CD4-positive, alpha-beta memory T cell (primary cell): ENCODE data around the gene KIF5B. TPM values are rescaled to one million over a fixed set of nuclear protein-coding genes. Genes with fewer than 3 reads are reported as not detected.
"Not testable (repeated sequence)": the region's sequence is repeated elsewhere in the genome, so short reads cannot be mapped to it uniquely, and the experiment has no call there.

Experiments
- CTCF ChIA-PET: fragments of 350-600 bp; sonication (Branson Sonifier 250); formaldehyde crosslinking; loops from one replicate; lab custom pipeline; 2021; ENCODE audit warnings: inconsistent platforms; ENCODE audit not compliant: partially characterized antibody; lab: Charles Lee
- POLR2A ChIA-PET: fragments of 350-600 bp; sonication (Branson Sonifier 250); formaldehyde crosslinking; loops from one replicate; lab custom pipeline; 2021; ENCODE audit not compliant: partially characterized antibody; lab: Charles Lee
- DNase-seq, 5 donors: peaks; one replicate each; pipeline versions ENCODE4 v3.0.0 to v3.0.0-alpha.2; 2020 to 2022; ENCODE audit warnings: mixed read lengths in 1 of 5
- H3K27ac ChIP-seq: one replicate; pipeline ENCODE4 v1.7.0; 2013; ENCODE audit warnings: low read depth, low read length
- H3K27me3 ChIP-seq: 2 replicates; pipeline ENCODE4 v1.7.0; 2013; ENCODE audit warnings: mild to moderate bottlenecking, low read length, moderate library complexity; ENCODE audit not compliant: insufficient read depth
- H3K36me3 ChIP-seq: 2 replicates; pipeline ENCODE4 v1.7.0; 2013; ENCODE audit warnings: mild to moderate bottlenecking, low read length, moderate library complexity; ENCODE audit not compliant: insufficient read depth
- H3K4me1 ChIP-seq: 2 replicates; pipeline ENCODE4 v1.7.0; 2013; ENCODE audit warnings: mild to moderate bottlenecking, low read length, moderate library complexity; ENCODE audit not compliant: insufficient read depth
- H3K4me3 ChIP-seq, 2 donors: one replicate each; pipeline ENCODE4 v1.7.0; 2013; ENCODE audit warnings: low read length in 2 of 2, mild to moderate bottlenecking in 1 of 2
- H3K9me3 ChIP-seq, 2 donors: one replicate each; pipeline ENCODE4 v1.7.0; 2013; ENCODE audit warnings: low read length in 2 of 2, control low read depth in 1 of 2; ENCODE audit not compliant: control insufficient read depth in 1 of 2
- H3K27ac Mint-ChIP-seq, 7 donors: one replicate each; pipeline ENCODE4 v1.8.0; 2020 to 2021; ENCODE audit warnings: mixed read lengths in 7 of 7, mild to moderate bottlenecking in 6 of 7, inconsistent platforms in 3 of 7, moderate library complexity in 3 of 7
- H3K27me3 Mint-ChIP-seq, 2 donors: one replicate each; pipeline ENCODE4 v1.8.0; 2020 to 2021; ENCODE audit warnings: mixed read lengths in 2 of 2
- H3K36me3 Mint-ChIP-seq, 2 donors: one replicate each; pipeline ENCODE4 v1.8.0; 2020 to 2021; ENCODE audit warnings: mixed read lengths in 2 of 2, inconsistent platforms in 1 of 2, mild to moderate bottlenecking in 1 of 2
- H3K4me1 Mint-ChIP-seq, 4 donors: one replicate each; pipeline ENCODE4 v1.8.0; 2020 to 2021; ENCODE audit warnings: mixed read lengths in 4 of 4, mild to moderate bottlenecking in 1 of 4
- H3K4me3 Mint-ChIP-seq, 8 donors: one replicate each; pipeline ENCODE4 v1.8.0; 2020 to 2021; ENCODE audit warnings: mixed read lengths in 8 of 8, mild to moderate bottlenecking in 7 of 8, moderate library complexity in 6 of 8, inconsistent platforms in 3 of 8
- H3K9me3 Mint-ChIP-seq, 8 donors: one replicate each; pipeline ENCODE4 v1.8.0; 2020 to 2021; ENCODE audit warnings: mixed read lengths in 8 of 8, mild to moderate bottlenecking in 5 of 8, inconsistent platforms in 3 of 8, moderate library complexity in 1 of 8
- intact Hi-C: fragments of 100-400 bp; cut with micrococcal nuclease; formaldehyde crosslinking; loops from one replicate; pipeline ENCODE4 v1.15.1; 2023
- polyA plus RNA-seq, 2 donors: library from polyadenylated mRNA; unstranded; fragments of 300-500 nt; fragmentation: Illumina TruSeq; gene quantifications; one replicate each; pipeline ENCODE4 v1.2.3, GENCODE V29; 2021
- total RNA-seq, 2 experiments: library from RNA; stranded (reverse); gene quantifications; one replicate each; pipeline ENCODE4 v1.2.3, GENCODE V29; 2021

Gene KIF5B
- 10 to 100 TPM; 54.8 to 55.6 TPM for total RNA-seq
- polyA plus RNA-seq = 10 to 100 TPM; 23.4 to 29.6 TPM

- CTCF ChIA-PET = no interaction called here
- intact Hi-C loops = loop anchor here (1.0 to 10.0 kb wide), 7 partner anchors 126 to 1349 kb away; partner anchors contain the start of genes CCDC7 and EPC1
- peak; percentile 81 to 92 (median 88) for DNase-seq
- Mint-ChIP-seq H3K27ac (peak within 1 kb of the TSS; percentile 94 to 97 (median 95)), H3K4me3 (peak within 1 kb of the TSS; percentile 95 to 99 (median 98)), H3K9me3 (no peaks in the 10 kb centered on the region), H3K27me3 (no peaks in the 10 kb centered on the region), H3K4me1 (peaks cover 27 to 50% (median 41%) of the 10 kb centered on the region in 4 donors), H3K36me3 (peaks cover 0 to 26% of the 10 kb centered on the region in 2 donors)
- peaks cover 45% of the 10 kb centered on the region for H3K4me1 ChIP-seq
- no peaks in the 10 kb centered on the region for H3K36me3 ChIP-seq
- H3K4me3 ChIP-seq = peak within 1 kb of the TSS; percentile 88 to 93
- no peaks in the 10 kb centered on the region for H3K9me3 ChIP-seq
- POLR2A ChIA-PET = interaction anchor here (0.8 to 1.9 kb wide), 8 partner anchors 9 to 1083 kb away, joined by 3 to 5 read pairs (median 3); partner anchors contain the start of gene EPC1
- H3K27ac ChIP-seq = peak within 1 kb of the TSS; percentile 81
- H3K27me3 ChIP-seq = no peaks in the 10 kb centered on the region
Measured at GRCh38 chr10:32056136-32057035, at the start of gene KIF5B. Gene KIF5B, minus strand, starts transcription at chr10:32056425. Its CDS starts 452 bp downstream, at chr10:32055973.

- no peak overlapping the region for H3K27ac ChIP-seq
- no peaks in the 10 kb centered on the region for H3K9me3 ChIP-seq
- Mint-ChIP-seq H3K9me3 (no peaks in the 10 kb centered on the region), H3K4me3 (no peak overlapping the region), H3K4me1 (no peaks in the 10 kb centered on the region), H3K27ac (no peak overlapping the region), H3K27me3 (peaks cover 4 to 5% of the 10 kb centered on the region in 2 donors), H3K36me3 (no peaks in the 10 kb centered on the region)
- POLR2A ChIA-PET = no interaction called here
- CTCF ChIA-PET = no interaction called here
- intact Hi-C loops = no loop called here
- H3K4me1 ChIP-seq = no peaks in the 10 kb centered on the region
- H3K36me3 ChIP-seq = no peaks in the 10 kb centered on the region
- no peak for DNase-seq
- H3K27me3 ChIP-seq = no peaks in the 10 kb centered on the region
- no peak overlapping the region for H3K4me3 ChIP-seq
Measured at GRCh38 chr10:32105782-32106382, 49.7 kb upstream of the KIF5B start.

- H3K27ac Mint-ChIP-seq = no peak overlapping the region
- ChIA-PET POLR2A (no interaction called here), CTCF (no interaction called here)
Measured at GRCh38 chr10:32104622-32105509, 48.6 kb upstream of the KIF5B start.

GRCh38 chr10:32104181-32104580 lies 48.0 kb upstream of the KIF5B start:
- Histone ChIP-seq H3K27ac (no peak overlapping the region), H3K9me3 (no peaks in the 10 kb centered on the region), H3K4me3 (no peak overlapping the region), H3K4me1 (no peaks in the 10 kb centered on the region), H3K36me3 (no peaks in the 10 kb centered on the region), H3K27me3 (no peaks in the 10 kb centered on the region)
- no peaks in the 10 kb centered on the region for H3K4me1 Mint-ChIP-seq
- ChIA-PET POLR2A (no interaction called here), CTCF (no interaction called here)
- H3K9me3 Mint-ChIP-seq = peaks cover 0 to 3% (median under 1%) of the 10 kb centered on the region in 8 donors
- H3K27ac Mint-ChIP-seq = no peak overlapping the region
- intact Hi-C loops = no loop called here
- H3K4me3 Mint-ChIP-seq = no peak overlapping the region
- H3K27me3 Mint-ChIP-seq = peaks cover 5% of the 10 kb centered on the region in 2 donors
- no peaks in the 10 kb centered on the region for H3K36me3 Mint-ChIP-seq
- no peak for DNase-seq

More at GRCh38 chr10:32104622-32105509, 48.6 kb upstream of the KIF5B start:
- H3K9me3 Mint-ChIP-seq = no peaks in the 10 kb centered on the region
- no peaks in the 10 kb centered on the region for H3K36me3 Mint-ChIP-seq
- H3K9me3 ChIP-seq = no peaks in the 10 kb centered on the region
- H3K4me1 Mint-ChIP-seq = no peaks in the 10 kb centered on the region
- no peaks in the 10 kb centered on the region for H3K27me3 ChIP-seq
- no peak for DNase-seq
- H3K36me3 ChIP-seq = no peaks in the 10 kb centered on the region
- H3K4me3 Mint-ChIP-seq = peak overlapping the region in 1 of 8 donors; percentile 32
- H3K4me3 ChIP-seq = no peak overlapping the region
- intact Hi-C loops = no loop called here
- no peaks in the 10 kb centered on the region for H3K4me1 ChIP-seq
- peaks cover 5% of the 10 kb centered on the region in 2 donors for H3K27me3 Mint-ChIP-seq
- H3K27ac ChIP-seq = no peak overlapping the region

GRCh38 chr10:32103721-32104120 lies 47.5 kb upstream of the KIF5B start:
- H3K9me3 Mint-ChIP-seq = peaks cover 0 to 7% (median 6%) of the 10 kb centered on the region in 8 donors
- Histone ChIP-seq H3K27me3 (no peaks in the 10 kb centered on the region), H3K27ac (no peak overlapping the region), H3K9me3 (no peaks in the 10 kb centered on the region), H3K4me1 (no peaks in the 10 kb centered on the region), H3K4me3 (no peak overlapping the region), H3K36me3 (no peaks in the 10 kb centered on the region)
- no peak overlapping the region for H3K27ac Mint-ChIP-seq
- no peaks in the 10 kb centered on the region for H3K36me3 Mint-ChIP-seq
- H3K4me3 Mint-ChIP-seq = no peak overlapping the region
- POLR2A ChIA-PET = no interaction called here
- H3K27me3 Mint-ChIP-seq = peaks cover 5 to 8% of the 10 kb centered on the region in 2 donors
- intact Hi-C loops = no loop called here
- CTCF ChIA-PET = no interaction called here
- no peaks in the 10 kb centered on the region for H3K4me1 Mint-ChIP-seq
- no peak for DNase-seq

GRCh38 chr10:32098566-32099259 lies 42.5 kb upstream of the KIF5B start:
- POLR2A ChIA-PET, intact Hi-C loops, CTCF ChIA-PET: not testable (repeated sequence)

More at GRCh38 chr10:32098566-32099259, 42.5 kb upstream of the KIF5B start:
- H3K36me3 Mint-ChIP-seq, H3K4me1 ChIP-seq, H3K27ac Mint-ChIP-seq, H3K4me1 Mint-ChIP-seq, H3K36me3 ChIP-seq, H3K27me3 ChIP-seq, DNase-seq, H3K4me3 ChIP-seq, H3K4me3 Mint-ChIP-seq, H3K9me3 ChIP-seq, H3K27ac ChIP-seq: not testable (repeated sequence)
- peaks cover 0 to 21% (median 10%) of the 10 kb centered on the region in 8 donors for H3K9me3 Mint-ChIP-seq
- peaks cover 8 to 14% of the 10 kb centered on the region in 2 donors for H3K27me3 Mint-ChIP-seq
